GM21717 (cell line): ENCODE measurements around the gene RSPH1.
"Not testable (repeated sequence)": the region's sequence is repeated elsewhere in the genome, so short reads cannot be mapped to it uniquely, and the experiment has no call there.

Source experiments
- ATAC-seq: cut with Tn5 transposase; IDR thresholded peaks from one replicate; pipeline ENCODE4 v1.9.1; 2021; ENCODE audit warnings: mild to moderate bottlenecking, moderate library complexity; ENCODE audit not compliant: unreplicated experiment

Gene RSPH1

GRCh38 chr21:42489991-42490390, 6.0 kb downstream of the RSPH1 start:
- ATAC-seq = no peak

GRCh38 chr21:42489006-42489563, 6.9 kb downstream of the RSPH1 start:
- ATAC-seq = no peak

- no peak for ATAC-seq
Observed at GRCh38 chr21:42486531-42486930, 9.5 kb downstream of the RSPH1 start.

GRCh38 chr21:42486072-42486471, 10.0 kb downstream of the RSPH1 start:
- no peak for ATAC-seq

- ATAC-seq = no peak
Observed at GRCh38 chr21:42484966-42485365, 11.1 kb downstream of the RSPH1 start.

GRCh38 chr21:42481169-42481568, 14.9 kb downstream of the RSPH1 start:
- ATAC-seq = no peak

- ATAC-seq = no peak
Observed at GRCh38 chr21:42480736-42481135, 15.3 kb downstream of the RSPH1 start.

- ATAC-seq = no peak
Observed at GRCh38 chr21:42479582-42479981, 16.4 kb downstream of the RSPH1 start.

- no peak for ATAC-seq
Observed at GRCh38 chr21:42478504-42478903, 17.5 kb downstream of the RSPH1 start.

- no peak for ATAC-seq
Observed at GRCh38 chr21:42476388-42477331, 19.4 kb downstream of the RSPH1 start.

- no peak for ATAC-seq
Observed at GRCh38 chr21:42475526-42476387, 20.3 kb downstream of the RSPH1 start.

- ATAC-seq = no peak
Observed at GRCh38 chr21:42475036-42475435, 21.0 kb downstream of the RSPH1 start.

GRCh38 chr21:42474043-42474831, 21.8 kb downstream of the RSPH1 start:
- peak; percentile 41 for ATAC-seq

- ATAC-seq = no peak
Observed at GRCh38 chr21:42473498-42474042, 22.5 kb downstream of the RSPH1 start.

GRCh38 chr21:42472521-42472920, 23.5 kb downstream of the RSPH1 start:
- no peak for ATAC-seq

GRCh38 chr21:42471716-42472330, 24.2 kb downstream of the RSPH1 start:
- ATAC-seq = no peak

- no peak for ATAC-seq
Observed at GRCh38 chr21:42471206-42471605, 24.8 kb downstream of the RSPH1 start.

- not testable (repeated sequence) for ATAC-seq
Observed at GRCh38 chr21:42469726-42470125, 26.3 kb downstream of the RSPH1 start.

- ATAC-seq = no peak
Observed at GRCh38 chr21:42469272-42469671, 26.8 kb downstream of the RSPH1 start.
